Rectal smooth muscle tissue (tissue), 1 donor: ENCODE measurements around the gene TENM4.

ENCODE experiments used
- H3K27ac ChIP-seq: one replicate; pipeline ENCODE4 v1.7.0; 2013; ENCODE audit warnings: low read depth, low read length, inconsistent platforms
- H3K27me3 ChIP-seq: one replicate; pipeline ENCODE4 v1.7.0; 2013; ENCODE audit warnings: low read length; ENCODE audit not compliant: control insufficient read depth, insufficient read depth
- H3K36me3 ChIP-seq: one replicate; pipeline ENCODE4 v1.7.0; 2013; ENCODE audit warnings: low read length; ENCODE audit not compliant: control insufficient read depth, insufficient read depth
- H3K4me1 ChIP-seq: one replicate; pipeline ENCODE4 v1.7.0; 2013; ENCODE audit warnings: low read length; ENCODE audit not compliant: control insufficient read depth, insufficient read depth
- H3K4me3 ChIP-seq: one replicate; pipeline ENCODE4 v1.7.0; 2013; ENCODE audit warnings: low read length
- H3K9ac ChIP-seq: one replicate; pipeline ENCODE4 v1.7.0; 2013; ENCODE audit warnings: low read length

TENM4 gene

GRCh38 chr11:78930810-78931523 is 509.9 kb downstream of the TENM4 start:
- H3K27me3 ChIP-seq = no peaks in the 10 kb centered on the region
- H3K4me1 ChIP-seq = peaks cover 23% of the 10 kb centered on the region
- no peak overlapping the region for H3K9ac ChIP-seq
- no peak overlapping the region for H3K4me3 ChIP-seq
- no peaks in the 10 kb centered on the region for H3K36me3 ChIP-seq
- H3K27ac ChIP-seq = peak overlapping the region; percentile 46

- Histone ChIP-seq H3K36me3 (no peaks in the 10 kb centered on the region), H3K9ac (no peak overlapping the region), H3K27ac (no peak overlapping the region), H3K27me3 (no peaks in the 10 kb centered on the region), H3K4me1 (peaks cover 23% of the 10 kb centered on the region), H3K4me3 (no peak overlapping the region)
Observed at GRCh38 chr11:78929906-78930220, 511.0 kb downstream of the TENM4 start.

GRCh38 chr11:78929207-78929905 is 511.5 kb downstream of the TENM4 start:
- Histone ChIP-seq H3K4me3 (no peak overlapping the region), H3K9ac (no peak overlapping the region), H3K27me3 (no peaks in the 10 kb centered on the region), H3K27ac (no peak overlapping the region), H3K36me3 (no peaks in the 10 kb centered on the region), H3K4me1 (peaks cover 23% of the 10 kb centered on the region)

- Histone ChIP-seq H3K9ac (no peak overlapping the region), H3K4me1 (peaks cover 22% of the 10 kb centered on the region), H3K36me3 (no peaks in the 10 kb centered on the region), H3K27ac (no peak overlapping the region), H3K27me3 (no peaks in the 10 kb centered on the region), H3K4me3 (no peak overlapping the region)
Observed at GRCh38 chr11:78927511-78927910, 513.3 kb downstream of the TENM4 start.

DNA sequence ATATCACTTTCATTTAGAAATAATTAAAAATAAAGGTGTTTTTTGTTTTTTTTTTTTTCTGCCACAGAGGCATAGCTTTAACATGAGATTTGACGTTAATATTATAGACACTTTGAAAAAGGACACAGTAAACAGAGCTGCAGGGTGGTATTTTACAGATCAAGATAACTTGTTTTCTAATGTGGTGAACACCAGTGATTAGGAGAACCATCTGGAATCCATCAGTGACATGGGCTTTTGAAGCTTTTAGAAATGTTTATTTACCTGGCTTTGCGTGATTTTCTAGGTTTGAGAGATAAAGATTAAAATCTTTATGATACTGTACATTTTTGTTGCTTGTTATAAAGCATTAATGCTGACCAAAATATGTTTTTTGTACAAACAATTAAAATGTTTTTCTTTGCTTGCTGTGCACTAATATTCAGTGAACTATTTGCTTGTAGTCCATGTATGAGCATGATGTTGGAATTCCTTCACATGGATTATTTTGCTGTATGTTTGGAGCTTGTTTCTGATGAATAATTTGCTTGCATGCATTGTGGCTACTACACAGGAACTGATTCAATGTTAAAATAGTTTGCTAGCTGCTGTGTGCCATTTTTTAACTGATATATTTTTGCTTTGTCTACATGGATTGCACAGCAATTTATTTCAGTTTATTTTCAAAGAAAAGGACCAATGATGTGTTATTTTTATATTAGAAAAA is 514.0 kb downstream of the TENM4 start:
- Histone ChIP-seq H3K27ac (no peak overlapping the region), H3K4me3 (no peak overlapping the region), H3K36me3 (no peaks in the 10 kb centered on the region), H3K9ac (no peak overlapping the region), H3K27me3 (no peaks in the 10 kb centered on the region), H3K4me1 (peaks cover 15% of the 10 kb centered on the region)

- Histone ChIP-seq H3K4me1 (peaks cover 2% of the 10 kb centered on the region), H3K9ac (no peak overlapping the region), H3K27ac (no peak overlapping the region)
Observed at GRCh38 chr11:78925387-78925786, 515.4 kb downstream of the TENM4 start.

GRCh38 chr11:78922859-78923625 is 517.8 kb downstream of the TENM4 start:
- Histone ChIP-seq H3K36me3 (no peaks in the 10 kb centered on the region), H3K27me3 (no peaks in the 10 kb centered on the region), H3K4me3 (no peak overlapping the region), H3K27ac (no peak overlapping the region), H3K4me1 (no peaks in the 10 kb centered on the region), H3K9ac (no peak overlapping the region)

More at GRCh38 chr11:78925387-78925786, 515.4 kb downstream of the TENM4 start:
- Histone ChIP-seq H3K27me3 (no peaks in the 10 kb centered on the region), H3K4me3 (no peak overlapping the region), H3K36me3 (no peaks in the 10 kb centered on the region)

DNA sequence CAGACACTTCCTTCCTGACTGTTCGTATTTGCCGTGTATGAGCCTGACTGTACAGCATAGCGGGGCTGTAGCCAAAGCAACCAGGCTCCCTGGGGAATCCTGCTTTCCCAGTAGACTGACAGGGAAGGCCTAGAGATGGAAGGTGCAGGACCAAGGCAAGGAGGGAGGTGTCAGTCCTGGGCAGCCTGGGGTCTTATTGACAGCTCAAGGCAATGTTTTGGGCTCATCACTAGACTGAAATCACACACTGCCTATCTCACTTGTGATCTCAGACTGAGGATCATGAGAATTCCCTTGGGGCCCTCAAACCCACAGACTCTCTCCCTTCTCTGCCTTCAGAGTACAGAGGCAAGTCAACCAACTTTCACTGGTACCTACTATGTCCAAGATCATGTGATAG is 519.3 kb downstream of the TENM4 start:
- Histone ChIP-seq H3K4me3 (no peak overlapping the region), H3K36me3 (no peaks in the 10 kb centered on the region), H3K27me3 (no peaks in the 10 kb centered on the region), H3K4me1 (no peaks in the 10 kb centered on the region), H3K9ac (no peak overlapping the region), H3K27ac (no peak overlapping the region)

DNA sequence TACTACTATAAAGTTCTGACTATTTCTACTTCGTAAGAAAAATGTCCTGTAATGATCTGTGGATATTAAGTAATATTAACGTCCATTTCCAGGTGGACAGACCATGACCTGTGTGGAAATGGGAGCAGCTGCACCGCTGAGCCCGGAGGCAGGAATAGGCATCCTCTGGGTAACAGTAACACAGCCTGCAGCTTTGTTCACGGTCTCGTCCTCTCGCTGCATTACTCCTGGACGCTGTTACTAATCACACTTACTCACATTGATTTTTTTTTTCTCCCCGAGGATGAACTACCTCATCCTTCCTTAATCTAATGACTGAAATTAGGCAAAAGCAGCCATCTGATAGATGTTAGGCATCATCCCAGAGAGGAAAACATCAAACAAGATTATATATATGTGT is 520.5 kb downstream of the TENM4 start:
- no peak overlapping the region for H3K27ac ChIP-seq
- no peak overlapping the region for H3K9ac ChIP-seq
- no peak overlapping the region for H3K4me3 ChIP-seq
- no peaks in the 10 kb centered on the region for H3K4me1 ChIP-seq
- H3K27me3 ChIP-seq = no peaks in the 10 kb centered on the region
- no peaks in the 10 kb centered on the region for H3K36me3 ChIP-seq

DNA sequence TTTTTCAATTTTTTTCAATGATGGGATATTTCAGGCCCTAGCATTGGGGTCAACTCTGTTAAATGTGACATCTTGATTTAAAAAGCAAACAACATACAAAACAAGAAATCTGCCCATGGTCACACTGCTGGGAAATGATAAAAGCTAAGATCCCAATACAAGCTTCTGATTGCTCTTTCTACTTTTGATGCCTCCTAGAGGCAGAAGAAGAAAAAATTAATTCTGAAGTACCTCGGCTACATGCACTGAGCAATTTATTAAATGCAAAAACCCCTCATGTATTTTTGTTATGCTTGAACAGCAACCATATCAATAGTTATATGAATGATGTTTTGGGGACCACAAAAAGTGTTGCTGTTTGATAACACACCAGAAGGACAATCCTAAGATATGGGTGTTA is 524.1 kb downstream of the TENM4 start:
- Histone ChIP-seq H3K27ac (no peak overlapping the region), H3K27me3 (no peaks in the 10 kb centered on the region), H3K9ac (no peak overlapping the region), H3K4me3 (no peak overlapping the region), H3K36me3 (no peaks in the 10 kb centered on the region), H3K4me1 (no peaks in the 10 kb centered on the region)

DNA sequence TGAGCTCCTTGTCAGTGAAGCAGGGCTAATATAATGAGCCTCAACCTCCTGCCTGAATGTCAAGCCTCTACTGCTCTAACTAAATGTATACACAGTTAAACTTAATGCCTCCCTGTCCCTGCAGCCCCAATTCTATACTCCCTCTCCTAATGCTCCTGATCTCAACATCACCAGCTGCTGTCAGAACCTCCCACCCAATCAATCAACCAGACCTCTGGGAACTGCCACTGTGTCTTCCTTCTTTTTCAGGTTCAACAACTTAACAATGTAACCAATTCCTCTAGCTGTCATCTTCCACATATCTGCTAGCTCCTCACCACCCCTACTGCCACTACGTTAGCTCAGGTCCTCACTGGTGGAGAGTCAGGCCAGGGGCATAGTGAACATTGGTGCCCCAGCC is 526.3 kb downstream of the TENM4 start:
- H3K9ac ChIP-seq = no peak overlapping the region
- H3K27ac ChIP-seq = no peak overlapping the region
- H3K4me3 ChIP-seq = no peak overlapping the region
- H3K36me3 ChIP-seq = no peaks in the 10 kb centered on the region
- no peaks in the 10 kb centered on the region for H3K4me1 ChIP-seq
- H3K27me3 ChIP-seq = no peaks in the 10 kb centered on the region

- Histone ChIP-seq H3K27ac (no peak overlapping the region), H3K27me3 (no peaks in the 10 kb centered on the region), H3K36me3 (no peaks in the 10 kb centered on the region), H3K4me3 (no peak overlapping the region), H3K4me1 (no peaks in the 10 kb centered on the region), H3K9ac (no peak overlapping the region)
Observed at GRCh38 chr11:78912778-78913177, 528.1 kb downstream of the TENM4 start.
